ENCODE results near the gene MAGOH. TPM values are rescaled to one million over a fixed set of nuclear protein-coding genes. Genes with fewer than 3 reads are reported as not detected.

Gene MAGOH
- total and polyA plus RNA-seq, 2 of the 13 experiments (the other 11 are each of a cell fraction or from before 2014, with no cell fraction given), result 24.1 to 87.0 TPM

DNA sequence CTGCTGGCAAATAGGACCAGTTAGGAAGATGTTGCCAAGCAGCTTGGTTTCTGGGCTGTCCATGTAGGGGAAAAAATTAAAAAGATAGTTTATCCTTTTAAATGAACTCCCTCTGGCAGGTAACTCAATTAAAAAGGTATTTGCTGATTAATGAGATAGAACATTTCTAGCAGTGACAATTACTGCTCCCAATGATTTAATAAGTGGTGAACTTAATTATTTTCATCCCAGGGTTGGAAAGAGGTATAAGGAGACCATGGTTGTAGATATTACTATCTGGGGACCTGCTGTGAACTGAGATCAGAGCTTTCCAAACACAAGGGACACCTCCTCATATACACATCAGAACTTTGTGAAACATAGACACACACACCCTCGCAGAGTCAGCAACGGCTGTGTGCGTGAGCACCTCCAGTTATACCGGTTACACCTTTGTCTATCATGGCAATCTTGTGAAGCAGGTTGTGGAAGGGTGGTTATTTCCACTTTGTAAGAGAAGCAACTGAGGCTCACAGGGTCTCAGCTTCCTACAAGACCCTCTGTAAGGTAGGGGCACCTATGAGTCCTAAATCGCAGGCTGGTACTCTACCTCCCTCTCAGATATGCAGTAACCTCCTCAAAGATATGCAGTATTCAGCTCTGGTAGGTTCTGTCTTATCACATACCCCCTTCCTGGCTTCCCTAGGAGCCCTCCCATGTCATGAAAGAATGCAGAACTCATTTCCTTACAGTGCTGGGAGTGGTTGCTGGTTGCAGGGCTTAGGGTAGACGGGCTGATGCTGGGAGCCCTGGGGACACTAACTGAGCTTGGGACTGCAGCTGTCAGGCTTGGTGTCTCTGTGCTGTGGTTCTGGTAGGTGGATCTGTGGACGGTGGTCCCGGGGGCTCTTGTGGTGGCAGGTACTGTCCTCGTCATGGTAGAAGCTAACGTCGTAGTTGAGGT lies 18.5 kb upstream of the MAGOH start (continued):
- TF ChIP-seq ZNF646 (CRISPR knock-in tag; IDR thresholded peaks at IDR 0.05) (no peak), ERF (CRISPR knock-in tag; IDR thresholded peaks at IDR 0.05) (no peak), BCLAF1 (IDR thresholded peaks at IDR 0.05) (no peak), ZNF33B (CRISPR knock-in tag; IDR thresholded peaks at IDR 0.05) (no peak), ATRX (CRISPR knock-in tag; IDR thresholded peaks at IDR 0.05; ENCODE audit: borderline replicate concordance) (no peak)
- TF ChIP-seq, protein P1, sequence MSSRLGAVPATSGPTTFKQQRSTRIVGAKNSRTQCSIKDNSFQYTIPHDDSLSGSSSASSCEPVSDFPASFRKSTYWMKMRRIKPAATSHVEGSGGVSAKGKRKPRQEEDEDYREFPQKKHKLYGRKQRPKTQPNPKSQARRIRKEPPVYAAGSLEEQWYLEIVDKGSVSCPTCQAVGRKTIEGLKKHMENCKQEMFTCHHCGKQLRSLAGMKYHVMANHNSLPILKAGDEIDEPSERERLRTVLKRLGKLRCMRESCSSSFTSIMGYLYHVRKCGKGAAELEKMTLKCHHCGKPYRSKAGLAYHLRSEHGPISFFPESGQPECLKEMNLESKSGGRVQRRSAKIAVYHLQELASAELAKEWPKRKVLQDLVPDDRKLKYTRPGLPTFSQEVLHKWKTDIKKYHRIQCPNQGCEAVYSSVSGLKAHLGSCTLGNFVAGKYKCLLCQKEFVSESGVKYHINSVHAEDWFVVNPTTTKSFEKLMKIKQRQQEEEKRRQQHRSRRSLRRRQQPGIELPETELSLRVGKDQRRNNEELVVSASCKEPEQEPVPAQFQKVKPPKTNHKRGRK (CRISPR knock-in tag; IDR thresholded peaks at IDR 0.05), result no peak
- TF ChIP-seq, protein P2, sequence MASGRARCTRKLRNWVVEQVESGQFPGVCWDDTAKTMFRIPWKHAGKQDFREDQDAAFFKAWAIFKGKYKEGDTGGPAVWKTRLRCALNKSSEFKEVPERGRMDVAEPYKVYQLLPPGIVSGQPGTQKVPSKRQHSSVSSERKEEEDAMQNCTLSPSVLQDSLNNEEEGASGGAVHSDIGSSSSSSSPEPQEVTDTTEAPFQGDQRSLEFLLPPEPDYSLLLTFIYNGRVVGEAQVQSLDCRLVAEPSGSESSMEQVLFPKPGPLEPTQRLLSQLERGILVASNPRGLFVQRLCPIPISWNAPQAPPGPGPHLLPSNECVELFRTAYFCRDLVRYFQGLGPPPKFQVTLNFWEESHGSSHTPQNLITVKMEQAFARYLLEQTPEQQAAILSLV (CRISPR knock-in tag; IDR thresholded peaks at IDR 0.05; ENCODE audit: borderline replicate concordance), result no peak

Measured in HepG2 (cell line).